ENCODE measurements around the gene SMIM28.

SMIM28 gene

GRCh38 chr6:138410972-138411880 is 33.5 kb downstream of the SMIM28 start:
- no peak for TF ChIP-seq CTCF (IDR thresholded peaks at IDR 0.05)

GRCh38 chr6:138415125-138415524 is 37.4 kb downstream of the SMIM28 start:
- TF ChIP-seq CTCF (IDR thresholded peaks at IDR 0.05), result no peak

GRCh38 chr6:138416206-138416605 is 38.5 kb downstream of the SMIM28 start:
- no peak for TF ChIP-seq CTCF (IDR thresholded peaks at IDR 0.05)

GRCh38 chr6:138417493-138418117 is 39.9 kb downstream of the SMIM28 start:
- no peak for TF ChIP-seq CTCF (IDR thresholded peaks at IDR 0.05)

- TF ChIP-seq CTCF (IDR thresholded peaks at IDR 0.05), result no peak
These were observed 40.5 kb downstream of the SMIM28 start for GRCh38 chr6:138418118-138418742.

GRCh38 chr6:138419766-138420165 is 42.1 kb downstream of the SMIM28 start:
- TF ChIP-seq CTCF (IDR thresholded peaks at IDR 0.05), result no peak

- TF ChIP-seq CTCF (IDR thresholded peaks at IDR 0.05), result no peak
These were observed 42.7 kb downstream of the SMIM28 start for GRCh38 chr6:138420356-138420755.
